ENCODE results near the gene CLSTN1. TPM values are rescaled to one million over a fixed set of nuclear protein-coding genes. Genes with fewer than 3 reads are reported as not detected.

The CLSTN1 gene
- total and polyA plus RNA-seq, 2 of the 13 experiments (the other 11 are each of a cell fraction or from before 2014, with no cell fraction given) = 19.7 to 29.8 TPM

GRCh38 chr1:9746651-9747050 is 77.1 kb downstream of the CLSTN1 start:
- in situ Hi-C loops (cut with HindIII; ENCODE audit: extremely low pct_ligation_motif_present, low pct_unique_long_range_greater_than_20kb) (no loop called here), intact Hi-C loops (cut with micrococcal nuclease; ENCODE audit: unreplicated experiment) (no loop called here)
- DNase-seq (ENCODE audit: low spot score) (no peak), ATAC-seq (no peak), FAIRE-seq (no peak)
- Histone ChIP-seq H2AFZ (ENCODE audit: low read length) (no peak overlapping the region), H4K20me1 (ENCODE audit: insufficient read depth, low read length) (no peaks in the 10 kb centered on the region), H3K4me3 (replicated peaks in 1 of 3; ENCODE audit: insufficient read depth in 1 of 3, low read depth in 2 of 3, low read length in 3 of 3) (no peak overlapping the region), H3K9me3 (ENCODE audit: low read length) (no peaks in the 10 kb centered on the region), H3K4me1 (ENCODE audit: insufficient read depth, low read length) (no peaks in the 10 kb centered on the region), H3K4me2 (ENCODE audit: low read depth, low read length) (no peak overlapping the region), H3K27me3 (ENCODE audit: control insufficient read depth in 1 of 2, insufficient read depth in 2 of 2, low read length in 2 of 2) (no peaks in the 10 kb centered on the region), H3K36me3 (replicated peaks in 1 of 2; ENCODE audit: control insufficient read depth in 1 of 2, insufficient read depth in 2 of 2, low read length in 2 of 2) (peaks cover 27 to 67% of the 10 kb centered on the region in 2 experiments), H3K27ac (ENCODE audit: extremely low read length, insufficient read depth, low read length) (no peak overlapping the region), H3K79me2 (ENCODE audit: insufficient read depth, low read length) (no peaks in the 10 kb centered on the region), H3K9ac (ENCODE audit: insufficient read depth, low read depth, low read length) (no peak overlapping the region)
- CTCF ChIA-PET (ENCODE audit: low intra/inter-chr PET ratio, low total read pairs) = no interaction called here
- 100% methylated on average over 7 of the region's 7 CpGs for WGBS (ENCODE audit: low lambda C conversion rate)
- no TSS peak for BruUV-seq (replicated peaks)
- POLR2A ChIA-PET = no interaction called here
- TF ChIP-seq SNAPC4 (CRISPR knock-in tag; IDR thresholded peaks at IDR 0.05) (no peak), PITX1 (CRISPR knock-in tag; IDR thresholded peaks at IDR 0.05) (no peak), HNRNPL (IDR thresholded peaks at IDR 0.05; ENCODE audit: low read depth, low read length) (no peak), NFE2L2 (IDR thresholded peaks at IDR 0.05; ENCODE audit: low read length) (no peak), NBN (conservative IDR thresholded peaks at IDR 0.05) (no peak), U2AF1 (optimal IDR thresholded peaks at IDR 0.05; ENCODE audit: low read depth, low read length) (no peak), ZNF572 (CRISPR knock-in tag; IDR thresholded peaks at IDR 0.05) (no peak), SRSF4 (IDR thresholded peaks at IDR 0.05; ENCODE audit: low read depth, low read length, poor library complexity, severe bottlenecking) (no peak), SIN3B (IDR thresholded peaks at IDR 0.05; ENCODE audit: low read length) (no peak), ZNF788 (CRISPR knock-in tag; IDR thresholded peaks at IDR 0.05; ENCODE audit: borderline replicate concordance) (no peak), KMT2B (CRISPR knock-in tag; IDR thresholded peaks at IDR 0.05) (no peak), ZNF496 (CRISPR knock-in tag; IDR thresholded peaks at IDR 0.05; ENCODE audit: insufficient replicate concordance) (no peak), ATF1 (CRISPR knock-in tag; IDR thresholded peaks at IDR 0.05) (no peak)
- TF ChIP-seq, protein P1, sequence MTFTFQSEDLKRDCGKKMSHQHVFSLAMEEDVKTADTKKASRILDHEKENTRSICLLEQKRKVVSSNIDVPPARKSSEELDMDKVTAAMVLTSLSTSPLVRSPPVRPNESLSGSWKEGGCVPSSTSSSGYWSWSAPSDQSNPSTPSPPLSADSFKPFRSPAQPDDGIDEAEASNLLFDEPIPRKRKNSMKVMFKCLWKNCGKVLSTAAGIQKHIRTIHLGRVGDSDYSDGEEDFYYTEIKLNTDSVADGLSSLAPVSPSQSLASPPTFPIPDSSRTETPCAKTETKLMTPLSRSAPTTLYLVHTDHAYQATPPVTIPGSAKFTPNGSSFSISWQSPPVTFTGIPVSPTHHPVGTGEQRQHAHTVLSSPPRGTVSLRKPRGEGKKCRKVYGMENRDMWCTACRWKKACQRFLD (CRISPR knock-in tag; IDR thresholded peaks at IDR 0.05; ENCODE audit: borderline replicate concordance) = no peak

Measured in HepG2 (cell line).